ENCODE data around the gene ACADSB. TPM values are rescaled to one million over a fixed set of nuclear protein-coding genes. Genes with fewer than 3 reads are reported as not detected.

The ACADSB gene
- total RNA-seq, 1 experiment from 2014 or later: 12.8 TPM

DNA sequence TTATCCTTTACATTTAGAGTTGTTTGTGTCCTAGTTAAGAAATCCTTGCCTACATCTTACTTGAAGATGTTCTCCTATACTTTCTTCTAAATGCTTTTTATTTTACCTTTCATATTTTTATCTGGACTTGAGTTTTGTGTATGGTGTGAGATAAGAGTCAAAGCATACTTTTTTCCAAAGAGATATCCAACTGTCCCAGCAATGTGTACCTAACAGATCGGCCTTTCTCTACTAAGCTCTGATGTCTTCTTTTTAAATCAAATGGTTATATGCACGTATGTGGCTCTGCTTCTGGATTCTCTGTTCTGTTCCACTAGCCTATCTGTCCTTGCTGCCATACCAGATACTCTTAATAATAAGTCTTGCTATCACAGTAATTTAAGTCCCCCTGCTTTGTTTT lies 7.4 kb upstream of the ACADSB start:
- Histone ChIP-seq H2AFZ (no peak overlapping the region), H3K36me3 (ENCODE audit: low read depth) (no peaks in the 10 kb centered on the region), H3K4me2 (no peak overlapping the region), H3K4me1 (replicated peaks; ENCODE audit: insufficient read depth) (no peaks in the 10 kb centered on the region), H3K27ac (no peak overlapping the region), H3F3A (ENCODE audit: insufficient read depth, low read depth) (no peaks in the 10 kb centered on the region), H3K27me3 (ENCODE audit: insufficient read depth, low read depth) (no peaks in the 10 kb centered on the region), H4K20me1 (ENCODE audit: insufficient read depth) (peaks cover 8% of the 10 kb centered on the region; the same call in 1 of the 2 replicates), H3K79me2 (ENCODE audit: low read depth) (peaks cover 38% of the 10 kb centered on the region), H3K9me3 (ENCODE audit: insufficient read depth, low read depth) (no peaks in the 10 kb centered on the region), H3K9me2 (ENCODE audit: insufficient read depth) (no peaks in the 10 kb centered on the region), H3K4me3 (no peak overlapping the region)
- no peak for DNase-seq
- no TSS peak for BruUV-seq (replicated peaks)
- intact Hi-C loops (cut with micrococcal nuclease; ENCODE audit: unreplicated experiment): loop anchor here (10.0 kb wide), 1 partner anchor 153 kb away; the partner anchor contains the start of gene BUB3
- POLR2A ChIA-PET (ENCODE audit: unreplicated experiment): no interaction called here
- CTCF ChIA-PET: no interaction called here
- TF ChIP-seq, protein P1, sequence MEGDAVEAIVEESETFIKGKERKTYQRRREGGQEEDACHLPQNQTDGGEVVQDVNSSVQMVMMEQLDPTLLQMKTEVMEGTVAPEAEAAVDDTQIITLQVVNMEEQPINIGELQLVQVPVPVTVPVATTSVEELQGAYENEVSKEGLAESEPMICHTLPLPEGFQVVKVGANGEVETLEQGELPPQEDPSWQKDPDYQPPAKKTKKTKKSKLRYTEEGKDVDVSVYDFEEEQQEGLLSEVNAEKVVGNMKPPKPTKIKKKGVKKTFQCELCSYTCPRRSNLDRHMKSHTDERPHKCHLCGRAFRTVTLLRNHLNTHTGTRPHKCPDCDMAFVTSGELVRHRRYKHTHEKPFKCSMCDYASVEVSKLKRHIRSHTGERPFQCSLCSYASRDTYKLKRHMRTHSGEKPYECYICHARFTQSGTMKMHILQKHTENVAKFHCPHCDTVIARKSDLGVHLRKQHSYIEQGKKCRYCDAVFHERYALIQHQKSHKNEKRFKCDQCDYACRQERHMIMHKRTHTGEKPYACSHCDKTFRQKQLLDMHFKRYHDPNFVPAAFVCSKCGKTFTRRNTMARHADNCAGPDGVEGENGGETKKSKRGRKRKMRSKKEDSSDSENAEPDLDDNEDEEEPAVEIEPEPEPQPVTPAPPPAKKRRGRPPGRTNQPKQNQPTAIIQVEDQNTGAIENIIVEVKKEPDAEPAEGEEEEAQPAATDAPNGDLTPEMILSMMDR (conservative IDR thresholded peaks at IDR 0.05): no peak
- no peak for TF ChIP-seq EZH2 (IDR thresholded peaks at IDR 0.05; ENCODE audit: low read depth)

DNA sequence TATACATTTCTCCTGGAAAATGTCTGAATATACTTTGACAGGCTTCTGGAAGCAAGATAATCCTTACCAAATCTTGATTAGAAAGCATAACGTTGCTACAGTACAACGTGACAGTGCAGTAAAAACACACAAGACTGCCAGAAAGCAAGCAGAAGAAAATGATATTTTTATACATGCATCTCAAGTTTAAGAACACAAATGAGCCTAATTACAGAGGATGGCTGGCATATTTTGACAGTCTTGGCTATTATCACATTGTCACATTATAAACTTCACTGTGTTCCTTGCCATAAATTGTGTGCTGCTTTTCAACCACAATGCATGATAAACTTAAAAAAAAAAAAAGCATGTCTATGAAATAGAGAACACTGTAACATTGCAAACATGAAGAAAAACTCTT lies 4.5 kb upstream of the ACADSB start:
- no peak overlapping the region for H3K27ac ChIP-seq
- POLR2A ChIA-PET (ENCODE audit: unreplicated experiment): no interaction called here

DNA sequence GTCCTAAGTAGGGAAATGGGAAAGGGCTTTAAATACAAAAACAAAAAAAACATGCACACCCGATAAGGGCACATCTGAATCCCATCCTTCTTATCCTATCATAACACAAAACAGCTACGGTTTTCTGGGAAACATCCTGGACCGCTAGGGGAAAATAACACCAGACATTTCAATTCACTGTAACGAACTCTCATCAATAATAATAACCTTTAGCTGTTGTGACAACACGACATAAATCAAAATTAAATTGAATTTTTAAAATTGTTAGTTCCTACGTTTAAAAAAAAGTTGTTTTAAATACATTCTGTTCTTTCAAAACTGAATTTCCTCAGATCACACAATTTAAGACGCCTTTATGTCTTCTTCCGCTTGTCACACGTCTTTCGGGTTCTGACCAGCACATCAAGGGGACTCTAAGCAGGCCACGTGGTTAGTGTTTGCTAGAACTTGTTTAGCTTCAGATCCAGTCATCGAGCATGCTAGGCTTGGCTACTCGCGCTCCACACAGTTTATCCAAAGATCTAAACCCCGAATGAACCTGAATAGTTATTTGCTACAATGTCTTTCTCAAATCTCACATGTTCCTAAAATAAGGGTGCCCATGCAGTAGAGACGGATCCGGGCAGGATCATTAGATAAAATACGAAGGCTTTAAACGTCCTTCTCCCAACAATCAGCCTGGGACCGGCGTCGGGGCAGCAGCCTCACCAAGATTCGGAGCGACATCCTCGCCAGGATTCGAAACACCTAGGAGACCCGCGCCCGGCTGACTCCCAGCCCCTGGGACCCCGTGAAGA lies 1.1 kb upstream of the ACADSB start:
- BruUV-seq (replicated peaks): TSS peak; percentile 35
- Histone ChIP-seq H3K9me2 (ENCODE audit: insufficient read depth) (no peaks in the 10 kb centered on the region), H4K20me1 (ENCODE audit: insufficient read depth) (no peaks in the 10 kb centered on the region), H3K36me3 (ENCODE audit: low read depth) (no peaks in the 10 kb centered on the region), H3K4me2 (peak overlapping the region; percentile 78), H3K79me2 (ENCODE audit: low read depth) (peaks cover 52% of the 10 kb centered on the region), H2AFZ (peak overlapping the region; percentile 97), H3K27ac (peak overlapping the region; percentile 61), H3K4me1 (replicated peaks; ENCODE audit: insufficient read depth) (peaks cover 16% of the 10 kb centered on the region), H3K27me3 (ENCODE audit: insufficient read depth, low read depth) (no peaks in the 10 kb centered on the region), H3F3A (ENCODE audit: insufficient read depth, low read depth) (no peaks in the 10 kb centered on the region), H3K4me3 (peak overlapping the region; percentile 89), H3K9me3 (ENCODE audit: insufficient read depth, low read depth) (no peaks in the 10 kb centered on the region)
- ChIA-PET POLR2A (ENCODE audit: unreplicated experiment) (interaction anchor here (0.7 to 0.8 kb wide), 3 partner anchors 22 to 146 kb away, joined by 3 to 4 read pairs (median 4); partner anchors contain the start of gene BUB3), CTCF (no interaction called here)
- intact Hi-C loops (cut with micrococcal nuclease; ENCODE audit: unreplicated experiment): loop anchor here (1.0 to 10.0 kb wide), 3 partner anchors 26 to 147 kb away; partner anchors contain the start of genes BUB3 and C10orf88
- TF ChIP-seq EZH2 (IDR thresholded peaks at IDR 0.05; ENCODE audit: low read depth): no peak
- TF ChIP-seq, protein P1 (conservative IDR thresholded peaks at IDR 0.05): no peak
- DNase-seq: peak; percentile 3 to 52

More for the DNA sequence above, 4.5 kb upstream of the ACADSB start:
- H3K4me2 ChIP-seq: no peak overlapping the region
- H3K79me2 ChIP-seq (ENCODE audit: low read depth): peaks cover 59% of the 10 kb centered on the region
- no peaks in the 10 kb centered on the region for H3K36me3 ChIP-seq (ENCODE audit: low read depth)
- no peaks in the 10 kb centered on the region for H3K9me2 ChIP-seq (ENCODE audit: insufficient read depth)
- CTCF ChIA-PET: no interaction called here
- BruUV-seq (replicated peaks): no TSS peak
- no peak overlapping the region for H3K4me3 ChIP-seq
- H3F3A ChIP-seq (ENCODE audit: insufficient read depth, low read depth): no peaks in the 10 kb centered on the region
- H3K4me1 ChIP-seq (replicated peaks; ENCODE audit: insufficient read depth): peaks cover 10% of the 10 kb centered on the region
- no peaks in the 10 kb centered on the region for H3K27me3 ChIP-seq (ENCODE audit: insufficient read depth, low read depth)
- H4K20me1 ChIP-seq (ENCODE audit: insufficient read depth): peaks cover 3% of the 10 kb centered on the region; the same call in 1 of the 2 replicates
- no peak overlapping the region for H2AFZ ChIP-seq
- no peak for DNase-seq
- no peak for TF ChIP-seq EZH2 (IDR thresholded peaks at IDR 0.05; ENCODE audit: low read depth)
- no peaks in the 10 kb centered on the region for H3K9me3 ChIP-seq (ENCODE audit: insufficient read depth, low read depth)
- intact Hi-C loops (cut with micrococcal nuclease; ENCODE audit: unreplicated experiment): loop anchor here (10.0 kb wide), 1 partner anchor 151 kb away; the partner anchor contains the start of gene BUB3
